HepG2 (cell line): ENCODE data around the gene OXLD1. TPM values are rescaled to one million over a fixed set of nuclear protein-coding genes. Genes with fewer than 3 reads are reported as not detected.
A peak's percentile ranks its signal among the peaks of the same experiment; 100 is the strongest.

Experiments
- CREB1 ChIP-seq, 2 experiments: fragments of 450-650 bp in 1 of 2; IDR thresholded peaks; 2 replicates each; pipeline ENCODE4 v1.6.1; 2016 to 2017; ENCODE audit warnings: control low read depth in 1 of 2, mild to moderate bottlenecking in 1 of 2, missing compliant biosample characterization in 1 of 2, missing genetic modification characterization in 1 of 2
- EHMT2 ChIP-seq: fragments of 200-600 bp; sonication (generic); IDR thresholded peaks from 2 replicates; pipeline ENCODE4 v1.7.0; 2017; ENCODE audit warnings: antibody characterized with exemption, low read depth, low read length, borderline replicate concordance
- FOXP1 ChIP-seq, 2 experiments: fragments of 450-650 bp in 1 of 2; IDR thresholded peaks; 2 replicates each; pipeline ENCODE4 v1.6.1; 2017 to 2018; ENCODE audit warnings: antibody characterized with exemption in 1 of 2
- GATAD1 ChIP-seq: IDR thresholded peaks from 2 replicates; pipeline ENCODE4 v1.6.1; 2016; ENCODE audit warnings: missing genetic modification reagents, missing compliant biosample characterization
- KLF16 ChIP-seq, 2 experiments: sonication (generic) in 1 of 2; formaldehyde crosslinking in 1 of 2; IDR thresholded peaks; 2 replicates each; pipeline versions ENCODE4 v1.6.1 to v1.8.0; 2016 to 2023; ENCODE audit warnings: missing genetic modification reagents in 2 of 2, missing compliant biosample characterization in 1 of 2
- MAFF ChIP-seq: IDR thresholded peaks from 2 replicates; pipeline ENCODE4 v1.6.1; 2011; ENCODE audit warnings: low read depth, low read length, improper control_type of control experiment
- RARA ChIP-seq: IDR thresholded peaks from 2 replicates; pipeline ENCODE4 v1.6.1; 2016; ENCODE audit warnings: missing genetic modification reagents, missing compliant biosample characterization
- RBM39 ChIP-seq: fragments of 200-400 bp; formaldehyde crosslinking; IDR thresholded peaks from one replicate; pipeline ENCODE4 v1.6.1; 2018; ENCODE audit warnings: antibody characterized with exemption, mild to moderate bottlenecking, low read depth, low read length; ENCODE audit not compliant: poor library complexity, severe bottlenecking
- SALL2 ChIP-seq: sonication (generic); formaldehyde crosslinking; IDR thresholded peaks from 2 replicates; pipeline ENCODE4 v1.8.1; 2023; ENCODE audit warnings: mild to moderate bottlenecking, missing genetic modification reagents, inconsistent platforms
- SRSF4 ChIP-seq: fragments of 200-400 bp; formaldehyde crosslinking; IDR thresholded peaks from one replicate; pipeline ENCODE4 v1.6.1; 2018; ENCODE audit warnings: mild to moderate bottlenecking, low read depth, low read length, moderate library complexity; ENCODE audit not compliant: poor library complexity, severe bottlenecking
- TBL1XR1 ChIP-seq: fragments of 150-350 bp; IDR thresholded peaks from 2 replicates; pipeline ENCODE4 v1.6.1; 2014; ENCODE audit warnings: borderline replicate concordance, low read length; ENCODE audit not compliant: partially characterized antibody
- TEAD3 ChIP-seq: optimal IDR thresholded peaks from 2 replicates; pipeline ENCODE3; 2016; ENCODE audit warnings: borderline replicate concordance
- TP53 ChIP-seq: sonication (generic); formaldehyde crosslinking; conservative IDR thresholded peaks from 2 replicates; pipeline ENCODE4 v1.4.0; 2020; ENCODE audit warnings: missing genetic modification reagents
- U2AF2 ChIP-seq: fragments of 200-400 bp; formaldehyde crosslinking; IDR thresholded peaks from 2 replicates; pipeline ENCODE4 v1.6.1; 2017; ENCODE audit warnings: low read depth, mild to moderate bottlenecking, low read length
- ZNF326 ChIP-seq: sonication (generic); formaldehyde crosslinking; IDR thresholded peaks from 2 replicates; pipeline ENCODE4 v1.4.0; 2020; ENCODE audit warnings: missing genetic modification reagents, borderline replicate concordance
- ZNF607 ChIP-seq: sonication (generic); formaldehyde crosslinking; IDR thresholded peaks from 2 replicates; pipeline ENCODE4 v1.5.1; 2020; ENCODE audit warnings: missing genetic modification reagents, mild to moderate bottlenecking, borderline replicate concordance
- ZNF747 ChIP-seq: sonication (generic); formaldehyde crosslinking; IDR thresholded peaks from 2 replicates; pipeline ENCODE4 v1.8.1; 2023; ENCODE audit warnings: missing genetic modification reagents, mild to moderate bottlenecking, borderline replicate concordance
- ZNF773 ChIP-seq: sonication (generic); formaldehyde crosslinking; IDR thresholded peaks from 2 replicates; pipeline ENCODE4 v1.4.0; 2020; ENCODE audit warnings: missing genetic modification reagents, borderline replicate concordance
- polyA plus RNA-seq, 8 experiments: library from polyadenylated mRNA; depleted of rRNA in 3 of 8; stranded (reverse) in 7 of 8; unstranded in 1 of 8; fragments of >200 nt; fragmentation: Illumina TruSeq in 4 of 8; extraction: Trizol in 4 of 8; gene quantifications; 2 replicates each; pipeline versions ENCODE4 v1.2.1 to v1.2.3, GENCODE V29; 2011 to 2016; ENCODE audit warnings: low read depth in 4 of 8, missing spikeins in 1 of 8, mixed read lengths in 1 of 8; ENCODE audit not compliant: insufficient read depth in 1 of 8
- total RNA-seq, 5 experiments: library from RNA; depleted of rRNA; stranded (reverse); fragments of >200 nt; fragmentation: Illumina TruSeq; extraction: Trizol; gene quantifications; 2 replicates each; pipeline ENCODE4 v1.2.3, GENCODE V29; 2016; ENCODE audit warnings: low read depth in 1 of 5
- TF ChIP-seq, protein P1 (sequence below): IDR thresholded peaks from 2 replicates; pipeline ENCODE4 v1.6.1; 2016; ENCODE audit warnings: missing compliant biosample characterization, missing genetic modification reagents, borderline replicate concordance
- TF ChIP-seq, protein P2 (sequence below): sonication (generic); formaldehyde crosslinking; IDR thresholded peaks from 2 replicates; pipeline ENCODE4 v1.8.0; 2022; ENCODE audit warnings: mild to moderate bottlenecking, missing genetic modification reagents, borderline replicate concordance
- TF ChIP-seq, protein P3 (sequence below): sonication (generic); formaldehyde crosslinking; IDR thresholded peaks from 2 replicates; pipeline ENCODE4 v1.4.0; 2020; ENCODE audit warnings: mild to moderate bottlenecking, missing genetic modification reagents
- TF ChIP-seq, protein P4 (sequence below): sonication (generic); formaldehyde crosslinking; IDR thresholded peaks from 2 replicates; pipeline ENCODE4 v1.4.0; 2020; ENCODE audit warnings: missing genetic modification reagents

OXLD1 gene
- total and polyA plus RNA-seq, 2 of the 13 experiments (the other 11 are each of a cell fraction or from before 2014, with no cell fraction given), result 27.1 to 37.5 TPM

DNA sequence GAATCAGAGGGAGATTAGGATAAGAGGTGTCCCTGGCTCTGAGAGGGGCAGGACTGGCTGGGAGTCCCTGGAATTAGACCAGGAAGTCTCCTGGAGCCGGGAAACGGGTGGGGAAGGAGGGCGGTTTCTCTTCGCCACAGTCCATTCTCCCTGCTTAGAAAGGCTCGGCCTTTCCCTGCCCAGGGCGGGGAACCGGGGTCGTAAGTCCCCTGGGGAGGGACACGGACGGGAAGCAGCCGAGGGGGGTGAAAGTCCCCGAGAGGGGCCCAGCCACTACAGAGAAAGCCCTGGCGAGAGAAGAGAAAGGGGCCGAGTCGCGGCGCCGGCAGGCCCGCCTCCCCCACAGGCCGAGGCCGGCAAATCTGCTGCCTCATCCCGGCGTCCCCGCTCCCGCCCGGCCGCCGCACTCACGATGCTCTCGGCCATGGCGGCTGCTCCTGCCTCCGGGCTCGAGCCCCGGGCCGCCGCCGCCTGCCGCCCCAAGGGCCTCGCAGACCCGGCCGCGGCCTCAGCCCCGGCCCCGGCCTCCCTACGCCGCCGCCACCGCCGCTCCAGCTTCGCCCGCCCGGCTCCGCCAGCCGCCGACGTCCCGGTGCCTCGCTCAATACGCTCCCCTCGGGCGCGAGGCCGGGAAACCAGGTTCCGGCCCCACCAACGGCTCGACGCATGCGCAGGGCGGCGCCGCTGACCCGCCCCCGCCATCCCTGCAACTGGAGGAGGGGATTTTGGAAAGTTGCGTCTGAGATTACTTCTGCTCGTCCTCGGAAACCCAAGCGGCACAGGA is 29.7 kb downstream of the OXLD1 start, which contains the start of the genes NPLOC4 and TSPAN10 (continued):
- 0 out of 2 replicates have a peak, but pooled peaks have one; percentile 67 for TF ChIP-seq ZNF773
- TF ChIP-seq, protein P1, sequence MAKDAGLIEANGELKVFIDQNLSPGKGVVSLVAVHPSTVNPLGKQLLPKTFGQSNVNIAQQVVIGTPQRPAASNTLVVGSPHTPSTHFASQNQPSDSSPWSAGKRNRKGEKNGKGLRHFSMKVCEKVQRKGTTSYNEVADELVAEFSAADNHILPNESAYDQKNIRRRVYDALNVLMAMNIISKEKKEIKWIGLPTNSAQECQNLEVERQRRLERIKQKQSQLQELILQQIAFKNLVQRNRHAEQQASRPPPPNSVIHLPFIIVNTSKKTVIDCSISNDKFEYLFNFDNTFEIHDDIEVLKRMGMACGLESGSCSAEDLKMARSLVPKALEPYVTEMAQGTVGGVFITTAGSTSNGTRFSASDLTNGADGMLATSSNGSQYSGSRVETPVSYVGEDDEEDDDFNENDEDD (CRISPR knock-in tag), result peak; percentile 91
- TF ChIP-seq RARA (CRISPR knock-in tag), result peak; percentile 60
- no peak for TF ChIP-seq FOXP1 (IDR thresholded peaks at IDR 0.05)
- peak; percentile 56 for TF ChIP-seq FOXP1 (CRISPR knock-in tag; IDR thresholded peaks at IDR 0.05)
- TF ChIP-seq RBM39, result no peak
- TF ChIP-seq SALL2 (CRISPR knock-in tag), result peak; percentile 97
- TF ChIP-seq ZNF607, result peak; percentile 62
- TF ChIP-seq MAFF, result no peak
- TF ChIP-seq GATAD1, result peak; percentile 96
- peak; percentile 37; the same call in 1 of the 2 replicates for TF ChIP-seq CREB1 (IDR thresholded peaks at IDR 0.05)
- no peak for TF ChIP-seq CREB1 (CRISPR knock-in tag; IDR thresholded peaks at IDR 0.05)
- TF ChIP-seq, protein P2, sequence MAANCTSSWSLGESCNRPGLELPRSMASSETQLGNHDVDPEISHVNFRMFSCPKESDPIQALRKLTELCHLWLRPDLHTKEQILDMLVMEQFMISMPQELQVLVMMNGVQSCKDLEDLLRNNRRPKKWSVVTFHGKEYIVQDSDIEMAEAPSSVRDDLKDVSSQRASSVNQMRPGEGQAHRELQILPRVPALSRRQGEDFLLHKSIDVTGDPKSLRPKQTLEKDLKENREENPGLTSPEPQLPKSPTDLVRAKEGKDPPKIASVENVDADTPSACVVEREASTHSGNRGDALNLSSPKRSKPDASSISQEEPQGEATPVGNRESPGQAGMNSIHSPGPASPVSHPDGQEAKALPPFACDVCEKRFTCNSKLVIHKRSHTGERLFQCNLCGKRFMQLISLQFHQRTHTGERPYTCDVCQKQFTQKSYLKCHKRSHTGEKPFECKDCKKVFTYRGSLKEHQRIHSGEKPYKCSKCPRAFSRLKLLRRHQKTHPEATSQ (CRISPR knock-in tag), result no peak
- peak; percentile 57 for TF ChIP-seq TBL1XR1
- TF ChIP-seq, protein P3, sequence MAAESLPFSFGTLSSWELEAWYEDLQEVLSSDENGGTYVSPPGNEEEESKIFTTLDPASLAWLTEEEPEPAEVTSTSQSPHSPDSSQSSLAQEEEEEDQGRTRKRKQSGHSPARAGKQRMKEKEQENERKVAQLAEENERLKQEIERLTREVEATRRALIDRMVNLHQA (CRISPR knock-in tag), result no peak
- TF ChIP-seq KLF16 (CRISPR knock-in tag; IDR thresholded peaks at IDR 0.05), result peak; percentile 49 to 99; a peak in 3 of 4 replicates
- 0 out of 2 replicates have a peak, but pooled peaks have one; percentile 15 for TF ChIP-seq TP53 (CRISPR knock-in tag)
- no peak for TF ChIP-seq U2AF2
- TF ChIP-seq EHMT2, result no peak
- TF ChIP-seq, protein P4, sequence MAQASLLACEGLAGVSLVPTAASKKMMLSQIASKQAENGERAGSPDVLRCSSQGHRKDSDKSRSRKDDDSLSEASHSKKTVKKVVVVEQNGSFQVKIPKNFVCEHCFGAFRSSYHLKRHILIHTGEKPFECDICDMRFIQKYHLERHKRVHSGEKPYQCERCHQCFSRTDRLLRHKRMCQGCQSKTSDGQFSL (CRISPR knock-in tag), result peak; percentile 87
- TF ChIP-seq SRSF4, result no peak
- TF ChIP-seq ZNF747 (CRISPR knock-in tag), result no peak; the same call in 1 of the 2 replicates
- TF ChIP-seq TEAD3, result peak; percentile 58
- TF ChIP-seq ZNF326, result no peak
